Measurements from ENCODE around the gene C11orf21. TPM values are rescaled to one million over a fixed set of nuclear protein-coding genes. Genes with fewer than 3 reads are reported as not detected.

The C11orf21 gene
- polyA plus RNA-seq, 1 of the 3 experiments (the other 2 are of a cell fraction): 0.03 TPM

DNA sequence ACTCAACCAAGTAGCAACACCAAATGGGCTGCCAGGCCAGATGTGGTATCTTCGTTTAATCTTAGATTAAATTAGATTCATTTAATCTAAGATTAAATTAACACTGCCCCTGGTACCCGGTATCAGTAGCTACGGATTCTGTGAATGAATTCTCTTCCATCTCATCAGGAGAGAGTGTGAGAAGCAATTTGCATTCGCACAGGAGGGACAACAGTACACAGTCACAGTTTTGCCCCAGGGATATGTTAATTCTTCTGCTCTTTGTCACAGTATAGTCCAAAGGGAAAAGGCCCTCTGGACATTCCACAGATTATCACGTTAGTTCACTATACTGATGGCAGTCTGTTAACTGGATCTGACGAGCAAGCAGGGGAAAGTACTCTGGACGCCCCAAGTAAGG is 54.2 kb downstream of the C11orf21 start:
- Histone ChIP-seq H3F3A (replicated peaks; ENCODE audit: insufficient read depth) (no peaks in the 10 kb centered on the region), H3K79me2 (ENCODE audit: insufficient read depth) (no peaks in the 10 kb centered on the region), H3K9ac (no peak overlapping the region), H3K9me3 (peaks cover 7% of the 10 kb centered on the region; the same call in 1 of the 2 replicates), H3K27ac (ENCODE audit: low read depth in 2 of 2, low read length in 1 of 2) (no peak overlapping the region), H3K4me3 (ENCODE audit: low read depth in 2 of 2, low read length in 1 of 2) (no peak overlapping the region), H4K20me1 (ENCODE audit: insufficient read depth) (no peaks in the 10 kb centered on the region), H3K36me3 (replicated peaks in 1 of 2; ENCODE audit: control insufficient read depth in 1 of 2, insufficient read depth in 2 of 2, low read length in 1 of 2) (no peaks in the 10 kb centered on the region), H3K4me1 (ENCODE audit: control insufficient read depth in 1 of 2, insufficient read depth in 2 of 2, low read depth in 1 of 2, low read length in 1 of 2) (peaks cover 0 to 6% of the 10 kb centered on the region in 2 experiments; a peak in 1 of 4 replicates), H3K4me2 (no peak overlapping the region), H3K9me2 (no peaks in the 10 kb centered on the region), H3K27me3 (ENCODE audit: insufficient read depth) (no peaks in the 10 kb centered on the region), H2AFZ (ENCODE audit: low read depth) (no peak overlapping the region)
- ChIA-PET CTCF (interaction anchor here (0.9 kb wide), 1 partner anchor 22 kb away, joined by 3 read pairs; no protein-coding TSS in a partner anchor), POLR2A (no interaction called here)
- TF ChIP-seq EP300 (IDR thresholded peaks at IDR 0.05; ENCODE audit: borderline replicate concordance in 1 of 2, low read depth in 1 of 2, low read length in 1 of 2): 0 out of 4 replicates have a peak, but pooled peaks of 1 of the 2 experiments have one; percentile 50
- no peak for TF ChIP-seq SIN3A (IDR thresholded peaks at IDR 0.05; ENCODE audit: borderline replicate concordance, low read depth, low read length)
- no peak for TF ChIP-seq POLR2AphosphoS5 (IDR thresholded peaks at IDR 0.05; ENCODE audit: low read depth, low read length)
- peak; percentile 78 for TF ChIP-seq GATA2 (CRISPR knock-in tag; IDR thresholded peaks at IDR 0.05)
- no peak for TF ChIP-seq RXRA (IDR thresholded peaks at IDR 0.05; ENCODE audit: borderline replicate concordance, low read depth)
- TF ChIP-seq RCOR1 (IDR thresholded peaks at IDR 0.05; ENCODE audit: low read length): peak; percentile 72; the same call in 1 of the 2 replicates
- TF ChIP-seq SMC3 (IDR thresholded peaks at IDR 0.05; ENCODE audit: low read depth, low read length): no peak
- DNase-seq: peak; percentile 63
- WGBS (ENCODE audit: low lambda C conversion rate): 8% methylated on average over 7 of the region's 7 CpGs

Small RNA genes lying within 50 kb of the gene (small RNA-seq; reads per million reads assigned to genes)
- 0 reads per million in 7 experiments for gene RNU6-878P

Other genes with a start within 250 kb of the C11orf21 start
- gene IGF2, start 162.5 kb downstream of the C11orf21 start, polyA plus RNA-seq (2012; rRNA removed): 0.05 TPM in 1 of 2 replicates, not detected in the other
- not detected in 2 replicates for gene INS, start 140.7 kb downstream of the C11orf21 start, polyA plus RNA-seq (2012; rRNA removed)
- gene TH, start 130.1 kb downstream of the C11orf21 start, polyA plus RNA-seq (2012; rRNA removed): not detected in 2 replicates
- not detected in 2 replicates for gene ASCL2, start 31.3 kb downstream of the C11orf21 start, polyA plus RNA-seq (2012; rRNA removed)
- 0.12 and 0.18 TPM in 2 replicates for gene TSPAN32, start 95 bp upstream of the C11orf21 start, polyA plus RNA-seq (2012; rRNA removed)
- 373 and 517 TPM in 2 replicates for gene CD81, start 75.4 kb upstream of the C11orf21 start, polyA plus RNA-seq (2012; rRNA removed)
- 45.1 and 45.3 TPM in 2 replicates for gene TSSC4, start 98.8 kb upstream of the C11orf21 start, polyA plus RNA-seq (2012; rRNA removed)
- not detected in 2 replicates for gene TRPM5, start 142.6 kb upstream of the C11orf21 start, polyA plus RNA-seq (2012; rRNA removed)
- 0.05 and 0.15 TPM in 2 replicates for gene KCNQ1, start 143.1 kb upstream of the C11orf21 start, polyA plus RNA-seq (2012; rRNA removed)